Measurements from ENCODE around the gene ZBTB7A. TPM values are rescaled to one million over a fixed set of nuclear protein-coding genes. Genes with fewer than 3 reads are reported as not detected.

ZBTB7A gene
- total RNA-seq, 2 experiments from 2014 or later: 46.6 TPM

DNA sequence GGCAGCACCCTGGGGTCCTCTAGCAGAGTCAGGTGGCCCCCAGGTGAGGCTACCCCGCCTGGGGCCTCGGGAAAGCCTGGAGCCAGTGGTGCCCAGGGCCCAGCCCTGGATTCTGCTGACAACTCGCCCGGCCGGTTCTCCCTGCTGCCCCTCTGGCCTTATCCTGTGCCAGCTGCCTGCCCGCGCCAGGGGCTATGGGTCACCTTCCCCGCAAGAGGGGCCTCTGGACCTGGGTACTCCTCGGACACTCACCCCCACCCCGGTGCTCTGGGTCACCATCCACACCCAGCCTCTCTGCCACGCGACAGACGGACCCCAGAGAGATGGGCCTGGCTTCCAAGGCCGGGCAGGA is 24.0 kb downstream of the ZBTB7A start:
- Mint-ChIP-seq H3K9me3 (no peaks in the 10 kb centered on the region), H3K36me3 (ENCODE audit: low read depth) (peaks cover 12% of the 10 kb centered on the region), H3K4me1 (ENCODE audit: low read depth) (peaks cover 4% of the 10 kb centered on the region), H3K27ac (no peak overlapping the region), H3K27me3 (no peaks in the 10 kb centered on the region), H3K4me3 (no peak overlapping the region)
- ATAC-seq: no peak
- ChIA-PET POLR2A (interaction anchor here (0.6 kb wide), 2 partner anchors 97 to 145 kb away, joined by 3 read pairs; no protein-coding TSS in a partner anchor), CTCF (no interaction called here)
- TF ChIP-seq CTCF (IDR thresholded peaks at IDR 0.05): no peak
- DNase-seq: no peak
- intact Hi-C loops (cut with micrococcal nuclease): no loop called here

GRCh38 chr19:4042064-4042730 is 24.5 kb downstream of the ZBTB7A start:
- Mint-ChIP-seq H3K36me3 (ENCODE audit: low read depth) (peaks cover 12% of the 10 kb centered on the region), H3K4me3 (no peak overlapping the region), H3K9me3 (no peaks in the 10 kb centered on the region), H3K4me1 (ENCODE audit: low read depth) (peaks cover 4% of the 10 kb centered on the region), H3K27me3 (no peaks in the 10 kb centered on the region), H3K27ac (no peak overlapping the region)
- ATAC-seq: no peak
- no peak for TF ChIP-seq CTCF (IDR thresholded peaks at IDR 0.05)
- CTCF ChIA-PET: interaction anchor here (1.4 kb wide), 1 partner anchor 97 kb away, joined by 3 read pairs; no protein-coding TSS in a partner anchor
- DNase-seq: no peak
- intact Hi-C loops (cut with micrococcal nuclease): no loop called here
- POLR2A ChIA-PET: no interaction called here

DNA sequence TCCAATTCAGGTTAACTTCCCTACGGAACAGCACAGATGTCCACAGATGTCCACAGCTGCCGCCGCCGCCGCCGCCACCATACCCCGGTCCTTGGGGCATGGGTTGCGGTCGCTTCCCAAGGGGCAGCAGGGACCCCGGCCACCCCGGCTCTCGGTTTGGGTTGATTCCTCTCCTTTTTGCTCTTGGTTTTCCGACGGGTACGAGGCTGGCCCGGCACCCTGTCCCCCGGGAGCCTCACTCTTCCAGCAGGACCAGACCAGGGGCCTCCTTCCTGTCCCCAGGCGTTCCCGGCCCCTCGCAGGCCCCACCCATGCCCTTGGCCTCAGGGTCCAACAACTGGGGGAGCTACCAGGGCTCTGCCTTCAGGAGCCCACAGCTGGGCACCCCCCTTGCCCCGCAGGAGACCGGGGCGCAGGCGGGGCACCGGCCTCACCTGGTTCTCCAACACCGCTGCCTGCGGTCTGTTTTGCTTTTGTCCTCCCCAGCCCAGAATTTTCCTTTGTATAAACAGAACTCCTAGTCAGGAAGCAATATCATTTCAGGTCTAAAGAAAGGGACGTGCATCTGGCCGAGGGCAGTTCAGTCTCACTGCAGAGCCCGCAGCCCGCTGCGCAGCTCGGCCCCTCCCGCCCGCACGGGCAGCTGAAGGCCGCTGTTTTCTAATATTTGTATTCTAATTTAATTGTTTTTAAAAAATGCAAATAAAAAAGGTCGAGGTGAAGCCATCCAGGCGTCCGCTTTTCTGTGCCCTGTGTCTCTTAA is 27.9 kb downstream of the ZBTB7A start:
- H3K9me3 Mint-ChIP-seq: no peaks in the 10 kb centered on the region
- ChIA-PET CTCF (no interaction called here), POLR2A (no interaction called here)
- H3K4me3 Mint-ChIP-seq: no peak overlapping the region
- no peak for TF ChIP-seq CTCF (IDR thresholded peaks at IDR 0.05)
- ATAC-seq (no peak), DNase-seq (no peak)
- H3K36me3 Mint-ChIP-seq (ENCODE audit: low read depth): peaks cover 9% of the 10 kb centered on the region
- no peaks in the 10 kb centered on the region for H3K27me3 Mint-ChIP-seq
- H3K27ac Mint-ChIP-seq: no peak overlapping the region
- intact Hi-C loops (cut with micrococcal nuclease): no loop called here
- no peaks in the 10 kb centered on the region for H3K4me1 Mint-ChIP-seq (ENCODE audit: low read depth)

- intact Hi-C loops (cut with micrococcal nuclease): no loop called here
- H3K36me3 Mint-ChIP-seq (ENCODE audit: low read depth): peaks cover 9% of the 10 kb centered on the region
- no peak overlapping the region for H3K27ac Mint-ChIP-seq
- no peak for ATAC-seq
- CTCF ChIA-PET: no interaction called here
- POLR2A ChIA-PET: no interaction called here
- no peaks in the 10 kb centered on the region for H3K27me3 Mint-ChIP-seq
- no peaks in the 10 kb centered on the region for H3K9me3 Mint-ChIP-seq
- no peak for TF ChIP-seq CTCF (IDR thresholded peaks at IDR 0.05)
- no peaks in the 10 kb centered on the region for H3K4me1 Mint-ChIP-seq (ENCODE audit: low read depth)
- H3K4me3 Mint-ChIP-seq: no peak overlapping the region
- DNase-seq: no peak
Observed at GRCh38 chr19:4038057-4038456, 28.6 kb downstream of the ZBTB7A start.

GRCh38 chr19:4037301-4037949 is 29.3 kb downstream of the ZBTB7A start:
- TF ChIP-seq CTCF (IDR thresholded peaks at IDR 0.05): no peak
- intact Hi-C loops (cut with micrococcal nuclease): no loop called here
- no peaks in the 10 kb centered on the region for H3K27me3 Mint-ChIP-seq
- CTCF ChIA-PET: no interaction called here
- DNase-seq (no peak), ATAC-seq (no peak)
- H3K9me3 Mint-ChIP-seq: no peaks in the 10 kb centered on the region
- no peak overlapping the region for H3K4me3 Mint-ChIP-seq
- no peaks in the 10 kb centered on the region for H3K4me1 Mint-ChIP-seq (ENCODE audit: low read depth)
- H3K36me3 Mint-ChIP-seq (ENCODE audit: low read depth): peaks cover 8% of the 10 kb centered on the region
- POLR2A ChIA-PET: no interaction called here
- H3K27ac Mint-ChIP-seq: no peak overlapping the region

Data from activated CD8-positive, alpha-beta T cell treated with anti-CD3 and anti-CD28 coated beads for 36 hours (primary cell).